ENCODE measurements around the gene SIAH2. TPM values are rescaled to one million over a fixed set of nuclear protein-coding genes. Genes with fewer than 3 reads are reported as not detected.

SIAH2 gene
- total and polyA plus RNA-seq, 2 of the 8 experiments (the other 6 are each of a cell fraction or from before 2014, with no cell fraction given): 23.9 to 34.2 TPM

GRCh38 chr3:150764967-150765366, 2.0 kb upstream of the SIAH2 start:
- no peaks in the 10 kb centered on the region for H3K36me3 ChIP-seq (ENCODE audit: control insufficient read depth in 2 of 4, insufficient read depth in 4 of 4, low read length in 3 of 4)
- H2BK12ac ChIP-seq (ENCODE audit: low read depth, low read length): no peak overlapping the region
- H3K9me3 ChIP-seq (ENCODE audit: insufficient read depth in 2 of 2, low read depth in 1 of 2, low read length in 1 of 2): no peaks in the 10 kb centered on the region
- peaks cover 9% of the 10 kb centered on the region for H3K23me2 ChIP-seq (ENCODE audit: low read depth, low read length)
- H2BK120ac ChIP-seq (replicated peaks; ENCODE audit: low read depth, low read length): no peak overlapping the region
- peaks cover 0 to 12% of the 10 kb centered on the region in 2 experiments; a peak in 2 of 4 replicates for H3K79me2 ChIP-seq (ENCODE audit: control insufficient read depth in 1 of 2, insufficient read depth in 2 of 2, low read length in 2 of 2)
- no peak overlapping the region for H3K27ac ChIP-seq (ENCODE audit: low read depth, low read length)
- H3K56ac ChIP-seq (replicated peaks; ENCODE audit: insufficient read length, low read depth, low read length): no peak overlapping the region
- H3K14ac ChIP-seq (ENCODE audit: insufficient read length): no peak overlapping the region
- no peak overlapping the region for H2AK5ac ChIP-seq (ENCODE audit: low read depth, low read length)
- FAIRE-seq: no peak
- H4K20me1 ChIP-seq (replicated peaks in 1 of 2; ENCODE audit: control insufficient read depth in 1 of 2, insufficient read depth in 2 of 2, low read length in 2 of 2): no peaks in the 10 kb centered on the region
- H3K79me1 ChIP-seq (ENCODE audit: low read depth, low read length): no peaks in the 10 kb centered on the region
- WGBS, 2 experiments (ENCODE audit: extremely low coverage in 1 of 2, insufficient coverage in 1 of 2, insufficient read length in 1 of 2, insufficient replicate concordance in 2 of 2, low coverage in 1 of 2, low lambda C conversion rate in 2 of 2, missing lambda C conversion rate in 1 of 2): 92% methylated on average over 2 of the region's 2 CpGs; no CpG with 5 or more reads in 1 of the 2 experiments
- H2BK5ac ChIP-seq (ENCODE audit: low read depth, low read length): no peak overlapping the region
- H3K4me1 ChIP-seq (replicated peaks in 1 of 4; ENCODE audit: control insufficient read depth in 3 of 4, insufficient read depth in 4 of 4, low read length in 3 of 4): peaks cover 5 to 11% (median 9%) of the 10 kb centered on the region in 4 experiments; a peak in 5 of 7 replicates
- no peak overlapping the region for H2BK15ac ChIP-seq (ENCODE audit: low read length)
- H3K4me3 ChIP-seq (ENCODE audit: extremely low read depth in 1 of 4, insufficient read depth in 2 of 4, low read depth in 3 of 4, low read length in 4 of 4): no peak overlapping the region
- H3K18ac ChIP-seq (ENCODE audit: extremely low read depth, low read length): no peak overlapping the region
- no peak overlapping the region for H3K4ac ChIP-seq (replicated peaks; ENCODE audit: insufficient read length, low read depth, low read length)
- H3K9ac ChIP-seq (replicated peaks in 1 of 4; ENCODE audit: extremely low read depth in 1 of 4, low read depth in 3 of 4, low read length in 3 of 4): no peak overlapping the region
- POLR2A ChIA-PET (ENCODE audit: partially characterized antibody): interaction anchor here (0.8 to 1.2 kb wide), 2 partner anchors 9 to 219 kb away, joined by 3 read pairs; no protein-coding TSS in a partner anchor
- CTCF ChIA-PET (ENCODE audit: partially characterized antibody): interaction anchor here (0.8 to 4.8 kb wide), 6 partner anchors 12 to 379 kb away, joined by 3 to 23 read pairs (median 8); no protein-coding TSS in a partner anchor
- H2BK20ac ChIP-seq (ENCODE audit: low read length): no peak overlapping the region
- H3K4me2 ChIP-seq (ENCODE audit: insufficient read depth in 1 of 2, low read depth in 2 of 2, low read length in 2 of 2): no peak overlapping the region
- peaks cover 0 to 7% (median 3%) of the 10 kb centered on the region in 4 experiments; a peak in 4 of 7 replicates for H3K27me3 ChIP-seq (replicated peaks in 1 of 4; ENCODE audit: control insufficient read depth in 3 of 4, extremely low read depth in 1 of 4, insufficient read depth in 3 of 4, low read length in 3 of 4)
- DNase-seq (ENCODE audit: low read depth in 1 of 2, low spot score in 2 of 2): no peak
- no peak overlapping the region for H4K5ac ChIP-seq (ENCODE audit: insufficient read length, low read depth, low read length)
- no peak overlapping the region for H4K8ac ChIP-seq (ENCODE audit: extremely low read depth, insufficient read depth, low read length)
- no peak overlapping the region for H4K91ac ChIP-seq (replicated peaks; ENCODE audit: insufficient read length, low read length)
- no peak overlapping the region for H2AFZ ChIP-seq (ENCODE audit: low read length)
- H3K23ac ChIP-seq (ENCODE audit: insufficient read length): no peak overlapping the region
- TF ChIP-seq CREB1 (IDR thresholded peaks at IDR 0.05): no peak
